ENCODE data around the gene PSMC3IP. TPM values are rescaled to one million over a fixed set of nuclear protein-coding genes. Genes with fewer than 3 reads are reported as not detected.
A peak's percentile ranks its signal among the peaks of the same experiment; 100 is the strongest.

The PSMC3IP gene
- total RNA-seq, 2 experiments from 2014 or later: 2.6 to 3.4 TPM

DNA sequence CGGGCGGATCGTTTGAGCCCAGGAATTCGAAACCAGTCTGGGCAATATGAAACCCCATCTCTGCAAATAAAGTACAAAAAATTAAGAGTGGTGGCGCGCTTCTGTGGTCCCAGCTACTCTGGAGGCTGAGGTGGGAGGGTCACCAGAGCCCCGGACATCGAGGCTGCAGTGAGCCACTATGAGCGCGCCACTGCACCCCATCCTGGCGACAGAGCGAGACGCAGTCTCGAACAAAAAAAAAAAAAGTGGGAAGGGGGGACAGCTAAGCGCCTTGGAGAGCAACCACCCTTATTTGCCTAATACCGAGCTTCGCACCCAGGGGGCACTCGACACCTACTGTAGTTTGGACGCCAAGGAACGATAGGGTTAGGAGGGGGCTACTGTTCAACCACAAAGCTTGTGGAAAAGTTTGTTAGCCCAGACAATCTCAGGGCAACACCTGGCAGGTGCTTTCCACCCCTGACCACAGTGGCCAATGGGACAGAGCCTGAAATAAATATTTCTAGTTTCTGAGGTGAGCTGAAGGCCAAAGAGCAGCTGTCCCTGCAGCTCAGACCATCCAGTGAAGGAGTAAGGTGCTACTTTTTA, 847 bp upstream of the PSMC3IP start:
- no peaks in the 10 kb centered on the region for H3K9me3 Mint-ChIP-seq
- ATAC-seq (ENCODE audit: poor library complexity) (peak; percentile 58), DNase-seq (peak in 13 of 14 experiments; percentile 42 to 84 (median 68))
- H3K4me3 ChIP-seq (ENCODE audit: low read length): peak overlapping the region; percentile 67
- H3K36me3 ChIP-seq (ENCODE audit: insufficient read depth, low read length): peaks cover 50% of the 10 kb centered on the region
- H3K4me1 ChIP-seq (ENCODE audit: insufficient read depth, low read length): peaks cover 18% of the 10 kb centered on the region
- no peaks in the 10 kb centered on the region for H3K27me3 ChIP-seq (ENCODE audit: control insufficient read depth in 1 of 2, insufficient read depth in 2 of 2, low read length in 2 of 2)
- peak overlapping the region; percentile 49 to 67 for H3K27ac ChIP-seq (ENCODE audit: low read depth in 1 of 2, low read length in 2 of 2)
- peak overlapping the region; percentile 80 for H3K27ac Mint-ChIP-seq
- CTCF ChIA-PET: interaction anchor here (0.5 to 2.8 kb wide), 29 partner anchors 8 to 246 kb away, joined by 3 to 45 read pairs (median 5); partner anchors contain the start of genes BECN1, CCR10, CNTNAP1 and MLX
- no peaks in the 10 kb centered on the region for H3K27me3 Mint-ChIP-seq
- TF ChIP-seq, protein P1, sequence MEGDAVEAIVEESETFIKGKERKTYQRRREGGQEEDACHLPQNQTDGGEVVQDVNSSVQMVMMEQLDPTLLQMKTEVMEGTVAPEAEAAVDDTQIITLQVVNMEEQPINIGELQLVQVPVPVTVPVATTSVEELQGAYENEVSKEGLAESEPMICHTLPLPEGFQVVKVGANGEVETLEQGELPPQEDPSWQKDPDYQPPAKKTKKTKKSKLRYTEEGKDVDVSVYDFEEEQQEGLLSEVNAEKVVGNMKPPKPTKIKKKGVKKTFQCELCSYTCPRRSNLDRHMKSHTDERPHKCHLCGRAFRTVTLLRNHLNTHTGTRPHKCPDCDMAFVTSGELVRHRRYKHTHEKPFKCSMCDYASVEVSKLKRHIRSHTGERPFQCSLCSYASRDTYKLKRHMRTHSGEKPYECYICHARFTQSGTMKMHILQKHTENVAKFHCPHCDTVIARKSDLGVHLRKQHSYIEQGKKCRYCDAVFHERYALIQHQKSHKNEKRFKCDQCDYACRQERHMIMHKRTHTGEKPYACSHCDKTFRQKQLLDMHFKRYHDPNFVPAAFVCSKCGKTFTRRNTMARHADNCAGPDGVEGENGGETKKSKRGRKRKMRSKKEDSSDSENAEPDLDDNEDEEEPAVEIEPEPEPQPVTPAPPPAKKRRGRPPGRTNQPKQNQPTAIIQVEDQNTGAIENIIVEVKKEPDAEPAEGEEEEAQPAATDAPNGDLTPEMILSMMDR (IDR thresholded peaks at IDR 0.05): peak; percentile 48
- peaks cover 28% of the 10 kb centered on the region for H3K4me1 Mint-ChIP-seq (ENCODE audit: low read depth)
- peaks cover 65% of the 10 kb centered on the region for H3K36me3 Mint-ChIP-seq (ENCODE audit: low read depth)
- H3K4me3 Mint-ChIP-seq: peak overlapping the region; percentile 97
- POLR2A ChIA-PET: interaction anchor here (0.7 to 2.5 kb wide), 21 partner anchors 11 to 810 kb away, joined by 3 to 42 read pairs (median 5); partner anchors contain the start of genes BECN1, COASY, MLX and NAGLU
- intact Hi-C loops (cut with DNase I, micrococcal nuclease): loop anchor here (1.0 to 5.0 kb wide), 4 partner anchors 100 to 254 kb away; partner anchors contain the start of gene PSME3 (in 1 of the 2)
- H3K9me3 ChIP-seq (ENCODE audit: control insufficient read depth in 1 of 2, insufficient read depth in 1 of 2, low read length in 2 of 2): no peaks in the 10 kb centered on the region

DNA sequence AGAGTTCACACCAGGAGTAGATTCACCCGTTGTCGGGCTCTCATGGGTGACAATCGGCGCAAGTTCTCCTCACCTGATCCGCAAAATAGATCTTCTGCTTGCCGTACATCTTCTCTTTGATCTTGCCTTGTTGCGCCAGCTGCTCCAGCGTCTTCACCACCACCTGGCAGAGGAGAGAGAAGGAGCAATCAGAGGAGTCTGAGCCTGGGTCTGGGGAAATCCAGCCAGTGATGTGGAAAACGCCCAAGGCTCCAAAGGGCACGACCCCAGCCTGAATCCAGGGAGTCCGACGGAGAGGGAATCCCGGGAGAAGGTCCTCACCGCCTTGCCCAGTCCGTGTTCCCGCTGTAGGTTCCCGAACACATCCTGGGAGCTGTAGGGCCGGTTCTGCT, 393 bp downstream of the PSMC3IP start:
- peak overlapping the region; percentile 87 for H3K4me3 Mint-ChIP-seq
- intact Hi-C loops (cut with DNase I, micrococcal nuclease): loop anchor here (2.0 to 5.0 kb wide), 2 partner anchors 22 to 255 kb away; partner anchors contain the start of gene PSME3 (in 1 of the 2)
- no peak for DNase-seq
- H3K4me1 Mint-ChIP-seq (ENCODE audit: low read depth): peaks cover 32% of the 10 kb centered on the region
- H3K4me3 ChIP-seq (ENCODE audit: low read length): peak overlapping the region; percentile 67
- ChIA-PET POLR2A (interaction anchor here (0.7 to 2.5 kb wide), 10 partner anchors 10 to 247 kb away, joined by 3 to 42 read pairs (median 10); partner anchors contain the start of genes BECN1, COASY, MLX and NAGLU), CTCF (interaction anchor here (1.0 to 2.8 kb wide), 10 partner anchors 9 to 634 kb away, joined by 3 to 45 read pairs (median 12); partner anchors contain the start of genes CCR10, MLX, PLEKHH3 and RETREG3)
- peaks cover 63% of the 10 kb centered on the region for H3K36me3 Mint-ChIP-seq (ENCODE audit: low read depth)
- no peaks in the 10 kb centered on the region for H3K9me3 ChIP-seq (ENCODE audit: control insufficient read depth in 1 of 2, insufficient read depth in 1 of 2, low read length in 2 of 2)
- peak overlapping the region in 1 of 2 donors; percentile 49 for H3K27ac ChIP-seq (ENCODE audit: low read depth in 1 of 2, low read length in 2 of 2)
- ATAC-seq (ENCODE audit: poor library complexity): no peak
- no peaks in the 10 kb centered on the region for H3K27me3 Mint-ChIP-seq
- peaks cover 21% of the 10 kb centered on the region for H3K4me1 ChIP-seq (ENCODE audit: insufficient read depth, low read length)
- peaks cover 50% of the 10 kb centered on the region for H3K36me3 ChIP-seq (ENCODE audit: insufficient read depth, low read length)
- H3K27me3 ChIP-seq (ENCODE audit: control insufficient read depth in 1 of 2, insufficient read depth in 2 of 2, low read length in 2 of 2): no peaks in the 10 kb centered on the region
- TF ChIP-seq, protein P1 (IDR thresholded peaks at IDR 0.05): no peak
- H3K9me3 Mint-ChIP-seq: no peaks in the 10 kb centered on the region
- H3K27ac Mint-ChIP-seq: peak overlapping the region; percentile 80

DNA sequence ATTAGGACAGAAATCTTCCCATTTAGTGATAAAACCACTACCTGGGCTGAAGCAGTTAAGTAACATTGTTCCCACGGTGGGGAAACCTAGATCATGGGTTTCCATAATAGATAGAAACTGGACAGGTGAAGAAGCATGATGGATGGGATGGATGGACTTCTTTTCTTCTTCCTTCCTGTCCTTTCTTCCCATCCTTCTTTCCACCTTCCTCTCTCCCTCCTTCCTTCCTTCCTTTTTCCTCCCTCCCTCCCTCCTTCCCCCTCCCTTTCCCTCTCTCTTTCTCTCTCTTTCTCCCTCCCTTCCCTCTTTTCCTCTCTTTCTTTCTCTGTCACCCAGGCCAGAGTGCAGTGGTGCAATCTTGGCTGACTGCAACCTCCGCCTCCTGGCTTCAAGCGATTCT, 3.1 kb downstream of the PSMC3IP start:
- CTCF ChIA-PET: no interaction called here
- no peak for DNase-seq
- Histone ChIP-seq H3K4me3 (ENCODE audit: low read length) (no peak overlapping the region), H3K27me3 (ENCODE audit: control insufficient read depth in 1 of 2, insufficient read depth in 2 of 2, low read length in 2 of 2) (no peaks in the 10 kb centered on the region), H3K36me3 (ENCODE audit: insufficient read depth, low read length) (peaks cover 56% of the 10 kb centered on the region), H3K27ac (ENCODE audit: low read depth in 1 of 2, low read length in 2 of 2) (no peak overlapping the region), H3K9me3 (ENCODE audit: control insufficient read depth in 1 of 2, insufficient read depth in 1 of 2, low read length in 2 of 2) (no peaks in the 10 kb centered on the region), H3K4me1 (ENCODE audit: insufficient read depth, low read length) (peaks cover 27% of the 10 kb centered on the region)
- ATAC-seq (ENCODE audit: poor library complexity): no peak
- Mint-ChIP-seq H3K27me3 (no peaks in the 10 kb centered on the region), H3K36me3 (ENCODE audit: low read depth) (peaks cover 67% of the 10 kb centered on the region), H3K4me3 (no peak overlapping the region), H3K9me3 (no peaks in the 10 kb centered on the region), H3K27ac (no peak overlapping the region), H3K4me1 (ENCODE audit: low read depth) (peaks cover 34% of the 10 kb centered on the region)
- intact Hi-C loops (cut with DNase I, micrococcal nuclease): no loop called here
- TF ChIP-seq, protein P1 (IDR thresholded peaks at IDR 0.05): no peak
- POLR2A ChIA-PET: interaction anchor here (1.1 to 1.2 kb wide), 2 partner anchors 20 to 262 kb away, joined by 3 to 4 read pairs; no protein-coding TSS in a partner anchor

Data from CD4-positive, alpha-beta T cell (primary cell).